Heart left ventricle (tissue), 13 donors: ENCODE results near the gene CLSTN2.

Experiments
- CTCF ChIP-seq, 12 donors: fragments of 200-600 bp; sonication (generic) in 4 of 12; IDR thresholded peaks; one replicate each; pipeline versions ENCODE4 v1.5.0 to v1.8.0; 2018 to 2022; ENCODE audit warnings: antibody characterized with exemption in 12 of 12, mild to moderate bottlenecking in 5 of 12
- POLR2A ChIP-seq, 2 donors: fragments of 450-650 bp; IDR thresholded peaks; one replicate each; pipeline ENCODE4 v1.6.1; 2017; ENCODE audit warnings: antibody characterized with exemption in 2 of 2, mild to moderate bottlenecking in 2 of 2, moderate library complexity in 2 of 2
- donor health status: ischemic (EF 13 %, LVEDD 7.1; RV severe dilation, severe dysfunction).
- donor health status: DM: no; HTN: yes; CAD: no.
- donor health status: DM: no; HTN: no; CAD: no.
- donor health status: ischemic (EF 25% LVEDD 6.9; RV normal size, moderate dysfunction).
- donor health status: ischemic (EF 25% LVEDD 5.7; RV mildly dilated, moderate dysfunction).
- donor health status: ischemic (EF 35%, LVEDD 5.7; RV mildly dilated, moderate dysfunction).
- donor health status: nonischemic (EF 11% LVEDD 7.7; RV severe dilation, severe dysfunction).
- donor health status: DM: yes; HTN: yes; CAD: no.
- donor health status: PGD.
- donor health status: ischemic (EF 29% LVEDD 5.4; RV normal size, mild dysfunction).
- donor health status: nonischemic (EF 23%, LVEDD 6.1; RV moderate dilation, normal function).

DNA sequence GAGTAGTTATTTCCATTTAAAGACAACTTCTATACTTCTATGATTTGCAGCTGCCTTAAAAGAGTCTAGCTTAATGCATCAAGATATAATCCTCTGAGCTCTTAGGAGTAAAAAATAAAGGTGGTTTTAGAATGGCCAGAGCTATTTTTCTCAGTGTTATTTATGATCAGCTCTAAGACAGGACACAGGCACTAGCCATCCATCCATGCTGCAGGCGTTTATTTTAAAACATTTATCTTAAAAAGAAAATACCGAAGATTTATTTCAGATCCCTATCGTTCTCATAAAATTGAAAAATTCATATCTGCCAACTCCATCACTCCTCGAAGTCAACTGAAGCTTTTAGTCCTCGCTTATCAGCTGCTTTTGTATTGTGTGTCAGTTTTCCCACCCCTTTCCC, 243.5 kb downstream of the CLSTN2 start:
- TF ChIP-seq CTCF (IDR thresholded peaks at IDR 0.05) (no peak), POLR2A (IDR thresholded peaks at IDR 0.05) (no peak)
